ENCODE data around the gene AHI1.

- TF ChIP-seq CTCF (IDR thresholded peaks at IDR 0.05) = no peak
- no peak for TF ChIP-seq EP300 (IDR thresholded peaks at IDR 0.05)
- TF ChIP-seq POLR2A (IDR thresholded peaks at IDR 0.05) = no peak
Observed at GRCh38 chr6:135360222-135360621, 137.3 kb downstream of the AHI1 start.

All from tibial nerve (tissue), 4 donors.